OCI-LY3 (cell line): ENCODE data around the gene MAPK12.

Source experiments
- H2AFZ ChIP-seq: fragments of 200-600, 300-600 bp; shearing (Covaris generic); 2 replicates; pipeline ENCODE4 v1.6.0; 2014; ENCODE audit warnings: antibody characterized with exemption, low read depth, low read length
- H3K27ac ChIP-seq: fragments of 200-600, 300-600 bp; sonication (generic); 2 replicates; pipeline ENCODE4 v1.5.1; 2014; ENCODE audit warnings: mild to moderate bottlenecking, low read length, moderate library complexity, mixed read lengths
- H3K27me3 ChIP-seq: fragments of 200-600, 300-600 bp; sonication (generic); 2 replicates; pipeline ENCODE4 v1.6.1; 2014; ENCODE audit warnings: low read depth, low read length, mixed read lengths
- H3K36me3 ChIP-seq: fragments of 200-600, 300-600 bp; sonication (generic); replicated peaks from 2 replicates; pipeline ENCODE3; 2014; ENCODE audit warnings: low read depth, low read length, mixed read lengths
- H3K4me1 ChIP-seq: fragments of 300-600, 200-600 bp; sonication (generic); 2 replicates; pipeline ENCODE4 v1.6.1; 2014; ENCODE audit warnings: low read length, mixed read lengths
- H3K4me2 ChIP-seq: fragments of 200-600, 300-600 bp; sonication (generic); 2 replicates; pipeline ENCODE4 v1.6.1; 2014; ENCODE audit warnings: low read length, mixed read lengths
- H3K4me3 ChIP-seq: fragments of 300-600, 200-600 bp; sonication (generic); 2 replicates; pipeline ENCODE4 v1.5.1; 2014; ENCODE audit warnings: antibody characterized with exemption, mild to moderate bottlenecking, low read length, moderate library complexity
- H3K79me2 ChIP-seq: fragments of 300-600, 200-600 bp; shearing (Covaris generic); 2 replicates; pipeline ENCODE4 v1.6.1; 2014; ENCODE audit warnings: mild to moderate bottlenecking, low read length, mixed read lengths
- H3K9ac ChIP-seq: fragments of 300-600, 200-600 bp; shearing (Covaris generic); 2 replicates; pipeline ENCODE4 v1.6.0; 2014; ENCODE audit warnings: mild to moderate bottlenecking, low read length, moderate library complexity
- H3K9me3 ChIP-seq: fragments of 200-600, 300-600 bp; shearing (Covaris generic); 2 replicates; pipeline ENCODE4 v1.6.1; 2014; ENCODE audit warnings: low read length, mixed read lengths; ENCODE audit not compliant: insufficient read depth
- H4K20me1 ChIP-seq: fragments of 200-600, 300-600 bp; sonication (generic); 2 replicates; pipeline ENCODE4 v1.6.1; 2016; ENCODE audit warnings: low read length, mixed read lengths; ENCODE audit not compliant: insufficient read depth
- CTCF ChIP-seq: fragments of 200-600, 300-600 bp; sonication (generic); IDR thresholded peaks from 2 replicates; pipeline ENCODE4 v1.5.1; 2014; ENCODE audit warnings: antibody characterized with exemption, low read length, low read depth
- EZH2phosphoT487 ChIP-seq: fragments of 200-600 bp; shearing (Covaris generic); IDR thresholded peaks from 2 replicates; pipeline ENCODE4 v1.6.1; 2018; ENCODE audit warnings: antibody characterized with exemption, mixed run types, low read depth

MAPK12 gene

GRCh38 chr22:50285568-50286229 lies 24.2 kb upstream of the MAPK12 start:
- Histone ChIP-seq H3K9me3 (no peaks in the 10 kb centered on the region), H3K9ac (no peak overlapping the region), H3K27me3 (no peaks in the 10 kb centered on the region), H3K36me3 (peaks cover 3% of the 10 kb centered on the region), H3K4me1 (no peaks in the 10 kb centered on the region), H2AFZ (no peak overlapping the region), H3K4me3 (no peak overlapping the region), H3K27ac (no peak overlapping the region), H3K4me2 (no peak overlapping the region), H4K20me1 (peaks cover 2% of the 10 kb centered on the region; the same call in 1 of the 2 replicates), H3K79me2 (no peaks in the 10 kb centered on the region; the same call in 1 of the 2 replicates)
- no peak for TF ChIP-seq EZH2phosphoT487
- no peak for TF ChIP-seq CTCF

GRCh38 chr22:50284479-50284878 lies 23.0 kb upstream of the MAPK12 start:
- no peak overlapping the region for H2AFZ ChIP-seq
- H3K79me2 ChIP-seq = no peaks in the 10 kb centered on the region; the same call in 1 of the 2 replicates
- H4K20me1 ChIP-seq = no peaks in the 10 kb centered on the region
- H3K4me1 ChIP-seq = no peaks in the 10 kb centered on the region
- H3K4me2 ChIP-seq = no peak overlapping the region
- H3K27me3 ChIP-seq = no peaks in the 10 kb centered on the region
- H3K9me3 ChIP-seq = no peaks in the 10 kb centered on the region
- no peak overlapping the region for H3K27ac ChIP-seq
- no peak overlapping the region for H3K9ac ChIP-seq
- no peak for TF ChIP-seq EZH2phosphoT487
- TF ChIP-seq CTCF = no peak
- H3K4me3 ChIP-seq = no peak overlapping the region
- H3K36me3 ChIP-seq = peaks cover 3% of the 10 kb centered on the region

GRCh38 chr22:50283821-50284220 lies 22.3 kb upstream of the MAPK12 start:
- H3K27ac ChIP-seq = no peak overlapping the region
- H3K9me3 ChIP-seq = no peaks in the 10 kb centered on the region
- H3K79me2 ChIP-seq = no peaks in the 10 kb centered on the region
- peaks cover 3% of the 10 kb centered on the region for H3K36me3 ChIP-seq
- H4K20me1 ChIP-seq = no peaks in the 10 kb centered on the region
- no peak overlapping the region for H3K4me2 ChIP-seq
- no peaks in the 10 kb centered on the region for H3K4me1 ChIP-seq
- H3K4me3 ChIP-seq = no peak overlapping the region
- no peaks in the 10 kb centered on the region for H3K27me3 ChIP-seq
- TF ChIP-seq CTCF (no peak), EZH2phosphoT487 (no peak)
- H3K9ac ChIP-seq = no peak overlapping the region
- H2AFZ ChIP-seq = no peak overlapping the region

GRCh38 chr22:50282361-50283155 lies 21.1 kb upstream of the MAPK12 start:
- no peak overlapping the region for H3K27ac ChIP-seq
- H3K79me2 ChIP-seq = no peaks in the 10 kb centered on the region
- H3K36me3 ChIP-seq = peaks cover 3% of the 10 kb centered on the region
- H2AFZ ChIP-seq = no peak overlapping the region
- no peak overlapping the region for H3K4me2 ChIP-seq
- TF ChIP-seq EZH2phosphoT487 (no peak), CTCF (no peak)
- H3K4me3 ChIP-seq = no peak overlapping the region
- H3K9me3 ChIP-seq = no peaks in the 10 kb centered on the region
- H3K4me1 ChIP-seq = no peaks in the 10 kb centered on the region
- no peak overlapping the region for H3K9ac ChIP-seq
- H3K27me3 ChIP-seq = no peaks in the 10 kb centered on the region
- H4K20me1 ChIP-seq = no peaks in the 10 kb centered on the region
